Camera-type eye (tissue), 1 donor: Measurements from ENCODE around the gene CDC27. TPM values are rescaled to one million over a fixed set of nuclear protein-coding genes. Genes with fewer than 3 reads are reported as not detected.

Source experiments
- total RNA-seq: library from RNA; depleted of rRNA; stranded (reverse); fragments of >200 nt; gene quantifications from one replicate; pipeline ENCODE4 v1.2.3, GENCODE V29; 2014

Gene CDC27, protein sequence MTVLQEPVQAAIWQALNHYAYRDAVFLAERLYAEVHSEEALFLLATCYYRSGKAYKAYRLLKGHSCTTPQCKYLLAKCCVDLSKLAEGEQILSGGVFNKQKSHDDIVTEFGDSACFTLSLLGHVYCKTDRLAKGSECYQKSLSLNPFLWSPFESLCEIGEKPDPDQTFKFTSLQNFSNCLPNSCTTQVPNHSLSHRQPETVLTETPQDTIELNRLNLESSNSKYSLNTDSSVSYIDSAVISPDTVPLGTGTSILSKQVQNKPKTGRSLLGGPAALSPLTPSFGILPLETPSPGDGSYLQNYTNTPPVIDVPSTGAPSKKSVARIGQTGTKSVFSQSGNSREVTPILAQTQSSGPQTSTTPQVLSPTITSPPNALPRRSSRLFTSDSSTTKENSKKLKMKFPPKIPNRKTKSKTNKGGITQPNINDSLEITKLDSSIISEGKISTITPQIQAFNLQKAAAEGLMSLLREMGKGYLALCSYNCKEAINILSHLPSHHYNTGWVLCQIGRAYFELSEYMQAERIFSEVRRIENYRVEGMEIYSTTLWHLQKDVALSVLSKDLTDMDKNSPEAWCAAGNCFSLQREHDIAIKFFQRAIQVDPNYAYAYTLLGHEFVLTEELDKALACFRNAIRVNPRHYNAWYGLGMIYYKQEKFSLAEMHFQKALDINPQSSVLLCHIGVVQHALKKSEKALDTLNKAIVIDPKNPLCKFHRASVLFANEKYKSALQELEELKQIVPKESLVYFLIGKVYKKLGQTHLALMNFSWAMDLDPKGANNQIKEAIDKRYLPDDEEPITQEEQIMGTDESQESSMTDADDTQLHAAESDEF
- 96.0 TPM for total RNA-seq

DNA sequence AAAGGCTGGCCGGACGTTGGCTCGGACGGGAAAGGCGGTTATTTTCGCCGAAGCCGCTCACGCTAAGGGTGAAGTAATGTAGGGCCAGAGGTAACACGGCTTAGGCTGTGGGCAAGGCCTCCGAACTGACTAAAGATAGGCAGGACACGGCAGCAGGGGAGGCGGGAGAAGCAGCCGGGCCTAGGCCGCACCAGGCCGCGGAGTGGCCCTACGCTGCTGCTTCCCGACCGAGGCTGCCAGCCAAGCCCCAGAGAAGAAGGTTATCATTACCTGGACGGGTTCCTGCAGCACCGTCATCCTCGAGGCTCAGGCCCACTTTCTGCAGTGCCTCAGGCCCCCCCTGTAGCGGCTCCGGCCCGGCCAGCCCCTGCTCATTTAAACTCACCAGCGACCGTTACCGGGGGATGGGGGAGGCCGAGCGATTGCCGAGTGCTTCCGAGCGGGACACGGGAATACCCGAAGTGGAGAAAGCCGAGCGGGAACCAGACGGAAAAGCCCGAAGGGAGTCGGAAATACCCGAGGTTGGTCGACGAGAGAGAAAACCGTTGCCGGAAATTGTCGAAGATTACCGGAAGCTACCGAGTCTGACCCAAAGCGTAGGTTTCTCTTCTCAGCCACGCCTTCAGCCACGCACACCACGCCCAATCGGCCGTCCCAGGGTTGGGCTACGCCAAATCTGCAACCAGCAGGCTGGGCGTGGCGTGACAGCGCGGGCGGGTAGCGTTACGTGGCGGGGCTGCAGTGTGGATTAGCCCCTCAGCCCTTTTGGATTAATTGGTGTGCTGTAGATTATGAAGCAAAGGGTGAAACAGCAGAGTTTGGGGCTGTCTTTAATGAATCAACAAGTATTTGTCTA, at the start of gene CDC27:
CDC27 (minus strand) TSS at position 420 of the 856 bp plus-strand sequence; CDS start at position 297, 123 bp downstream.

DNA sequence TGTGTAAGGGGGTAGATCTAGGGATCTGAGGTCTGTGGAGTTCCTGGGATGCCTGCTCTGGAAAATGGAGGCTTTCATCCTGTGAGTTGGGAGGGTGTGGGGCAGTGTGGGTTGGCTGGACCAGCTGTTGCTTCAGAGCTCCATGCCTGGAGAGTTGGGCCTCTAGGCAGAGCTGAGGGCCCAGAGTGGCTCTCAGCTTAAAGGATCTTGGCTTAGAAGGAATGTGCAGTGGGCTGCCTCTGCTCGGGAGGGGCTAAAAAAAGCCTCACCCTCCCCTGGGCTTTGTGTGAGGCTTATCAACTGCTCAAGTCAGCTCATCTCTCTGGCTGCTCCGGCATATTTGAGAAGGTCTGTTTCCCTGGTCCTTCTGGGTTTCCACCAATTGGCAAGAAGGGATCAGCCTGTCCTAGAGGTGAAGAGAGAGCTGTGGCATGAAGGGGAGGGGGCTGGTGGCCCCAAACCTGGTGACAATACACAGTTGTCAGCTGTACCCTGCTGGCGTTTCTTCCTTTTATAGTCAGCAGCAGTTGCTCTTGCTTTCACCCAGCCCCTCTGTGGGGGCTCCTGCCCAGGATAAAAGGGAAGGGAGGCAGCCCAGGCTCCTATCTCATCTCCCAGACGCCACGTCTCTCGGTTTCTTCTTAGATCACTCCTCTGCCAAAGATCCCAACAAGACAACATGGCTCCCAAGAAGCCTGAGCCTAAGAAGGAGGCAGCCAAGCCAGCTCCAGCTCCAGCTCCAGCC, 19.8 kb upstream of the CDC27 start, which contains the start of gene MYL4:
MYL4 (plus strand) TSS at position 605 of the 745 bp plus-strand sequence; CDS start at position 680, 75 bp downstream.

Other genes starting within 250 kb of the CDC27 start
- gene RPRML, start 210.0 kb downstream of the CDC27 start, total RNA-seq: not detected
- gene MYL4, start 20.1 kb upstream of the CDC27 start, total RNA-seq: 34.5 TPM
- 18.4 TPM for gene ITGB3, start 64.5 kb upstream of the CDC27 start, total RNA-seq
- 24.7 TPM for gene EFCAB13, start 134.7 kb upstream of the CDC27 start, total RNA-seq